HUES6 (cell line): ENCODE results near the gene LRRC8E.
"Not testable (repeated sequence)": the region's sequence is repeated elsewhere in the genome, so short reads cannot be mapped to it uniquely, and the experiment has no call there.

Experiments
- H3K27ac ChIP-seq: 2 replicates; pipeline ENCODE4 v1.7.0; 2013; ENCODE audit warnings: low read depth, mild to moderate bottlenecking, low read length, inconsistent platforms
- H3K27me3 ChIP-seq: 2 replicates; pipeline ENCODE4 v1.6.1; 2013; ENCODE audit warnings: low read length; ENCODE audit not compliant: control insufficient read depth, insufficient read depth
- H3K36me3 ChIP-seq: 2 replicates; pipeline ENCODE4 v1.6.1; 2013; ENCODE audit warnings: low read length; ENCODE audit not compliant: control insufficient read depth, insufficient read depth
- H3K4me1 ChIP-seq: 2 replicates; pipeline ENCODE4 v1.6.1; 2013; ENCODE audit warnings: low read length; ENCODE audit not compliant: control insufficient read depth, insufficient read depth
- H3K4me3 ChIP-seq: 2 replicates; pipeline ENCODE4 v1.5.1; 2013; ENCODE audit warnings: low read depth, low read length
- H3K9ac ChIP-seq: one replicate; pipeline ENCODE4 v1.6.1; 2013; ENCODE audit warnings: mild to moderate bottlenecking, low read length
- H3K9me3 ChIP-seq: 2 replicates; pipeline ENCODE4 v1.6.1; 2013; ENCODE audit warnings: low read depth, low read length; ENCODE audit not compliant: control insufficient read depth, insufficient read depth

LRRC8E gene

GRCh38 chr19:7912697-7913564, 24.6 kb downstream of the LRRC8E start:
- no peak overlapping the region for H3K9ac ChIP-seq
- H3K36me3 ChIP-seq, result peaks cover 32% of the 10 kb centered on the region
- no peaks in the 10 kb centered on the region for H3K9me3 ChIP-seq
- peaks cover 6% of the 10 kb centered on the region; the same call in 1 of the 2 replicates for H3K4me1 ChIP-seq
- no peak overlapping the region for H3K4me3 ChIP-seq
- no peak overlapping the region for H3K27ac ChIP-seq
- H3K27me3 ChIP-seq, result peaks cover 35% of the 10 kb centered on the region

- Histone ChIP-seq H3K36me3 (peaks cover 32% of the 10 kb centered on the region), H3K9me3 (no peaks in the 10 kb centered on the region), H3K9ac (no peak overlapping the region), H3K4me3 (no peak overlapping the region), H3K27me3 (peaks cover 43% of the 10 kb centered on the region), H3K4me1 (peaks cover 6% of the 10 kb centered on the region; the same call in 1 of the 2 replicates), H3K27ac (no peak overlapping the region)
Measured at GRCh38 chr19:7913652-7914051, 25.3 kb downstream of the LRRC8E start.

GRCh38 chr19:7914099-7914498, 25.8 kb downstream of the LRRC8E start:
- H3K27me3 ChIP-seq, result peaks cover 47% of the 10 kb centered on the region
- H3K4me1 ChIP-seq, result peaks cover 6% of the 10 kb centered on the region; the same call in 1 of the 2 replicates
- H3K9ac ChIP-seq, result no peak overlapping the region
- H3K27ac ChIP-seq, result no peak overlapping the region
- peaks cover 31% of the 10 kb centered on the region for H3K36me3 ChIP-seq
- H3K4me3 ChIP-seq, result no peak overlapping the region
- H3K9me3 ChIP-seq, result no peaks in the 10 kb centered on the region

GRCh38 chr19:7914598-7915045, 26.3 kb downstream of the LRRC8E start, which contains the start of gene TGFBR3L:
TGFBR3L (plus strand) TSS chr19:7914830.
- H3K9ac ChIP-seq, result no peak within 1 kb of the TSS
- peaks cover 7% of the 10 kb centered on the region; the same call in 1 of the 2 replicates for H3K4me1 ChIP-seq
- H3K36me3 ChIP-seq, result peaks cover 27% of the 10 kb centered on the region
- peak within 1 kb of the TSS; percentile 65; the same call in 1 of the 2 replicates for H3K4me3 ChIP-seq
- H3K9me3 ChIP-seq, result no peaks in the 10 kb centered on the region
- no peak within 1 kb of the TSS for H3K27ac ChIP-seq
- peaks cover 48% of the 10 kb centered on the region for H3K27me3 ChIP-seq

- H3K4me3 ChIP-seq, result peak overlapping the region; percentile 65
Measured at GRCh38 chr19:7915250-7916102, 27.2 kb downstream of the LRRC8E start.

GRCh38 chr19:7916103-7916954, 28.0 kb downstream of the LRRC8E start:
- Histone ChIP-seq H3K9me3 (no peaks in the 10 kb centered on the region), H3K27me3 (peaks cover 48% of the 10 kb centered on the region), H3K36me3 (peaks cover 12% of the 10 kb centered on the region), H3K27ac (no peak overlapping the region), H3K9ac (no peak overlapping the region), H3K4me1 (peaks cover 15% of the 10 kb centered on the region; the same call in 1 of the 2 replicates), H3K4me3 (peak overlapping the region; percentile 65)

More at GRCh38 chr19:7915250-7916102, 27.2 kb downstream of the LRRC8E start:
- H3K4me1 ChIP-seq, result peaks cover 10% of the 10 kb centered on the region; the same call in 1 of the 2 replicates
- H3K9ac ChIP-seq, result no peak overlapping the region
- peaks cover 20% of the 10 kb centered on the region for H3K36me3 ChIP-seq
- H3K9me3 ChIP-seq, result no peaks in the 10 kb centered on the region
- H3K27ac ChIP-seq, result no peak overlapping the region
- peaks cover 48% of the 10 kb centered on the region for H3K27me3 ChIP-seq

GRCh38 chr19:7916955-7917266, 28.6 kb downstream of the LRRC8E start:
- Histone ChIP-seq H3K36me3 (peaks cover 8% of the 10 kb centered on the region), H3K4me3 (peak overlapping the region; percentile 65), H3K4me1 (peaks cover 16% of the 10 kb centered on the region; the same call in 1 of the 2 replicates), H3K9me3 (no peaks in the 10 kb centered on the region), H3K9ac (no peak overlapping the region), H3K27me3 (peaks cover 48% of the 10 kb centered on the region), H3K27ac (no peak overlapping the region)

GRCh38 chr19:7917267-7918061, 29.2 kb downstream of the LRRC8E start:
- Histone ChIP-seq H3K36me3 (peaks cover 8% of the 10 kb centered on the region), H3K9ac (peak overlapping the region; percentile 12), H3K27ac (no peak overlapping the region), H3K4me3 (peak overlapping the region; percentile 65), H3K9me3 (no peaks in the 10 kb centered on the region), H3K27me3 (peaks cover 48% of the 10 kb centered on the region), H3K4me1 (peaks cover 16% of the 10 kb centered on the region; the same call in 1 of the 2 replicates)

GRCh38 chr19:7918062-7918614, 29.8 kb downstream of the LRRC8E start:
- peaks cover 48% of the 10 kb centered on the region for H3K27me3 ChIP-seq

More at GRCh38 chr19:7918062-7918614, 29.8 kb downstream of the LRRC8E start:
- Histone ChIP-seq H3K4me1 (peaks cover 16% of the 10 kb centered on the region; the same call in 1 of the 2 replicates), H3K4me3 (peak overlapping the region; percentile 65)
- not testable (repeated sequence) for H3K9me3 ChIP-seq, H3K36me3 ChIP-seq, H3K9ac ChIP-seq, H3K27ac ChIP-seq
